GM18907 (cell line): Measurements from ENCODE around the gene RABGAP1.

Source experiments
- ATAC-seq: cut with Tn5 transposase; IDR thresholded peaks from one replicate; pipeline ENCODE4 v1.9.1; 2021; ENCODE audit warnings: mild to moderate bottlenecking, moderate library complexity; ENCODE audit not compliant: unreplicated experiment

The RABGAP1 gene

DNA sequence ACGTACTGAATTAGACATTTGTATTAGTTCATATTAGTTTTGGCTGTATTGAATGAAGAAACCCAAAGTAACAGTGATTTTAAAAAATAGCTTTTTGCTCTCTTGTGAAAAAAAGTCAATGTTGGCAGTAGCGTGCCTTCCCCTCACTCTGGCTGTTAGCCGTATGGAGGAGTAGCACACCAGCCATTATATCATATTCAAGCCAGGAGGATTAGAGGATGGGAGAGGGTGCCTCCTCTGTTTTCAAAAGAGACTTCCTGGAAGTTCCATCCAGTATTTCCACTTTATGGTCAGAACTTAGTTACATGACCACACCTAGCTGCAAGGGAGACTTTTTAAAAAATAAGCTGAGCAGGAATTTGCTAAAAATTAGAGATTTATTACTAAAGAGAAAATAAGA is 133.8 kb downstream of the RABGAP1 start:
- no peak for ATAC-seq

DNA sequence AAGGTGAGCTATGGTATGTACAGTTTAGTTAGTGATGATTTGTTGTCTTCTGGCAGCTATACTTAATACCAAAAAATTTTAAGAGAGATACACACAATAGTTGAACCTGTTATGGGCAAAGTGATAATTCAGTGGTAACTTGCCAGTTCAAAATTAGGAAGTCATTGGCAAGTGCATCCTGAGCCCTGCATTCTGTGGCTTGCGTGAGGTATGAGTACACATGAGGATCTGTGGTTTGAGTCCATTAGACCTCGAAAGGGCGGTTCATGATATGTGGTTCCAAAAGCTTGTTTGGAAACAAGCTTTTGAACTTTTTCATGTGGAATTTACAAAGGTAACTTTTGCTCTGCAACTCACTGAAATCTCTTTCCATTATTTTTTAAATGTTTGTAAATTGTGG is 139.6 kb downstream of the RABGAP1 start:
- no peak for ATAC-seq

DNA sequence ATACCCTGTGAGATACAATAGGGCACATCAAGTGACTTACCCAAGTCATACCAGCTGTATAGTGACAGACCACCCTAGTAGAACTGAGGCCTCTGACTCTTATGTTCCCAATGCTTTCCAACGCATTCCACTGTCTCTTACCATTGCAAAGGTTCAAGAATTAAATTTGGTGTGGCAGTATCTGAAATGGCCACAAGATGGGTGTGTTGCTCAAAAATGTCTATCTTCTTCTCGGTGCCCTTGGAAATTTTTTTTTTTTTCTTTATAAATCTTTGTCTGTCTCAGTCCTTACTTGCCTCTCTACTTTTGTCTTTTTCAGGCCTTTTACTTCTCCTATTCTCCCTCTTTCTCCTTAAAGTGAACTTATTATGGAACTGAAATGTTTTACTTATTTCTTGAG is 141.0 kb downstream of the RABGAP1 start:
- ATAC-seq, result no peak

DNA sequence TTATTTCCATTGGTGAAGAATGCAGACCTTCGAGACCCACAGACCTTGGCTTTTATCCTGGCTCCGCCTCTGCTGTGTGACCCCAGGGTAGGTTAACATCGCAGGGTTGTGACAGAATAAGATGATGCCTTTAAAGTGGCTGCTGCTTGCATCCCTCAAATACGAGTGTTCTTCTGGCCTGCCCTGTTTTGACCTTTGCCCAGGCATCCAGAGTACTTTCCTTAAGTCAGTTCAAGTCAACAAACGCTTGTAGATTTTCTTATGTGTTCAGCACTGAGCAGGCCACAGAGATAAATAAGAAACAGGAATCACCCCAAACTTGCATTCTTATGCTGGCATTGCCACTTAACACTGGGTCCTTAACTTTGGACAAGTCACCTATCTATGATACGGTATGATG is 142.9 kb downstream of the RABGAP1 start:
- no peak for ATAC-seq

DNA sequence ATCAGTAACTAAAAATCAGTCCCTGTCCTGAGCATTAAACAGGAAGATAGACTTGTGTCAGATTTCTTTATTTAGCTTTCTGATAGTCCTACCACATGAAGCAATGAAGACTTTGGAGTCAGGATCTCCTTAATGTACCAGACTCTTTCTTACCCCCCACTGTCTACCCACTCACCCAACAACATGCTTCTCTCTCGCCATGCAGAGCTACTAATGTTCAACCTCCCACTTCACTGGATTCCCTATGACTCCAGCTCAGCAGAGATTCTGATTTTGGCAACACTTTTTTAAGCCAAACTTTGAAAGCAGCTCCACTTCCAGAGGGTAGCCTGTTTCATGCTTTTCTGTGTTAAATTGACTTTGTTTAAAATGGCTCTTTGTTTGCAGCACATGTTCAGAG is 143.4 kb downstream of the RABGAP1 start:
- no peak for ATAC-seq

DNA sequence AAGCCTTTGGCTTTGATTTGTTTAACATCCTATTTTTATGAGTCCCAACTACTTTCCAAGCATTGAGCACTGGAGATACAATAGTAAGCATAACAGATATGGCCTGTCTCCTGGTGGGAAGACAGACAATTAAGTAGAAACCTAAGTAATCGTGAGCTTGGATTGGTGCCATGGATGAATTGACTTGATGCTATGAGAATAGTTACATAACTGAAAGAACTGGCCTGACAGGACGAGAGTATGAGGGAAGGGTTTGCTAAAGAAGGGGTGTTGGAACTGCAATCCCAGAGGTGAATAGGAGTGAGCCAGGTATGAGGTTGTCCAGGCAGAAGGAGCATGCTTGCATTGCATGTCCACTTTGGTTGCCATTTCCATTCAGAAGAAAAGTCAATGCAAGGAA is 145.1 kb downstream of the RABGAP1 start:
- no peak for ATAC-seq

DNA sequence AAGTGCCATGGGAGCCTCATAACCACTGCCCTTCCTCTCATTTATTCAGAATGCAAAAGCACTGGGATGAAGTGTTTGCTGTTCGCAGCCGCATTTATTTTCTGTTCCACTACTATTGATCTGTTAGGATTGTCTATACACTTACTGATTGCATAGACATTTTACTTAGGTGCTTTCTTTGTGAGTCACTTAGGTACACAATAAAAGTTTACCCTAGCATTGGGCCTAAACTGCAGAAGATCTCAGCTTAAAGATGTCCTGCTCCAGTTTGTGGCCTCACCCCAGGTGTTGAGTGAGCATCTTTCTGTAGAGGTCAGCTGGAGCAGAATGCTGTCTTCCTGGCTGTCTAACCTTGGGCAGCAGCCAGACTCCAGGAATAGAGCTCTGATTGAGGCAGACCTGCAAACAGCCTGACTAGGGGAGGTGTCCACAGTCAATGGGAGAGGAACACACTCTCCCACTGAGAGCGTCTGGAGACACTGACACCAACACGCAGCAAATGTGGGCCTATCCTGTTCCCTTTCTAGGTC is 146.6 kb downstream of the RABGAP1 start:
- ATAC-seq, result no peak

DNA sequence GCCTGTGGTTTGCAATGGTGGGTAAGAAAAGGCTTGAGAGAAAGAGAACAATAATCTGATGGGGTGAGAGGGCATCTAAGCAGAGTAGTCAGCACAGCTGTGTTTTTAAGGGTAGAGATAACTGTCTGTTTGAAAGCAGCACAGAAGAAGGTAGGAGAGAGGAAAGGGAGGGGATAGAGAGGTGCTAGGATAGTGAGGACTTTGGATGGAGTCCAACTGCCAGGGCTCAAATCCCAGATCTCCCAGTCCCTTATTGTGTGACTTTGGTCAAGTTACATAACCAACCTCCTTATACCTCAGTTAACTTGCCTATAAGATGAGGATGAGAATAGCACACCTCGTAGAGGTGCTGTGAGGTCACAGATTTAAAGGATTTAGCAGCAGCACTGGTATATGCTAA is 148.2 kb downstream of the RABGAP1 start:
- ATAC-seq, result no peak

DNA sequence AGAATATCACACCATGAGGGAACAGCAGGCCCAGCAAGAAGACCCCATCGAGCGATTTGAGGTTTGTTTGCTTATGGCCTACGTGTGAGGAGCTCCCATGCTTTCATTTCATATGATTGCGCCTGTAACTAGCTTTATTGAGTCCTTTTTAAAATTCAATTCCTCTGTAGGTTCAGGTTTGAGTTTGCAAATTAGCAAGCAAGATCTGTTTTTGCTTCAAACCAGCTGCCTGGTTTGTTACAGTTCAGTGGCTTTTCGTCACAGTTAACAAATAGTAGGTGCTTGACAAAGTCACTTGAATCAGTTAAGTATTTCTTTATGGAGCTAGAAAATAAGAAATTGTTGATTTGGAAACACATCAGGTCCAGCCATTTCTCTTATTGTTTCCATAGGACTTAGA is 149.0 kb downstream of the RABGAP1 start:
- no peak for ATAC-seq

DNA sequence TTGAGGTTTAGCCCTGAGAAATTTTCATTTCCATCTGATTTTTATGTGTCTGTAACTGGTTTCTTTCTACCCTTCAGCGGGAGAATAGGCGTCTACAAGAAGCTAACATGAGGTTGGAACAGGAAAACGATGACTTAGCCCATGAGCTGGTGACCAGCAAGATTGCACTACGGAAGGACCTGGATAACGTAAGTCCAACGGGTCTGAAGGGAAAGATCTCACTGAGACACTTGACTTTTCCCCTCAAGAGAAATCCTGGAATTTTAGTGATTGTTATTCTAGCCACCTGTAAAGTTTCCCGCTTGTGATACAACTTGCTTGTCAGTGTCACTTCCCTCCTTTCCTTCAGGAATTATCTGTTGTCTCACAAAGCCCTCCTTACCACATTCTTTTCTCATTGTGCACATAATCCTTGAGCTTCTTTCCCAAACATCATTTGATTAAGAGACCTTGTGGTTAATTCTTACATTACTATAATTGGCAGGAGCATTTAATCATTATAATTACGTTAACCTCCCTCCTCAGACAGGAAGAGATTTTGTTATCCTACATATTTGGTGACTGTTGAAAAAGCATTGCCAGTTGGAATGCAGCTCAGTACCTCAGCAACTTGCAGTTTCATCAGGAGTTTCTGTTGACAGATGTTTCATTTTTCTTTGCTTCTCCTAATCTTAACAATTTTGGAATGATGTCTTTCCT is 149.5 kb downstream of the RABGAP1 start:
- ATAC-seq, result no peak

DNA sequence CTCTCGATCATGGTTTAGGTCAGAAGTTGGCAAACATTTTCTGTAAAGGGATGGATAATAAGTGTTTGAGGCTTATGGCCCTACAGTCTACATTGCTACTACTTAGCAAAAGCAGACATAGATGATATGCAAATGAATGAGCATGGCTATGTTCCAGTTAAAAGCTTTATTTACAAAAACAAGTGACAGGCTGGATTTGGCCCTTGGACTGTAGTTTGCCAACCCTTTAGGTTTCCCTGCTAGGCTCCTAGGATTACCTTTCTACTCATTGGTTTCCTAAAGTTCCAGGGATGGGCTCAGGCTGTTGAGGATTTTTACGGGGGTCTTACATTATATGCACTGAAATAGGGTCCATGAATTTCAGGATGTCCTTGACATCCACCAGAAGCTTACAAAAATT is 150.1 kb downstream of the RABGAP1 start:
- no peak for ATAC-seq

DNA sequence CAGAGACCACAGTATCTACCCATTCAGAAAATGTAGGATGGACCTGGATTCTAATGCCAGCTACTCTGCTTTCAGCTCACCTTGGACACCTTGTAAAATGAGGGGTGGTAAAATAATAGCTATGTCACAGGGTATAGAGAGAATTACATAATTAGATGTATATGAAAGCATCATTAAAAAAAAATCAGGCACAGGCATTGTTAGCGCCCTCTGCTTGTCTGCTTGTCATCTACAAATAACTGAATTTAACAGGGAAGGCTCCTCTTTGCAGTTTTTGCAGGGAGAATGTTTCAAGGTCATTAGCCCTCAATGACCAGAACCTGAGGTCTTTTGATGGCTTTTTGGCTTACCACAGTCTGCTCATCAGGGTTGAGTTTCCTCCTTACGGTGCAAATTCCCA is 150.6 kb downstream of the RABGAP1 start:
- no peak for ATAC-seq

DNA sequence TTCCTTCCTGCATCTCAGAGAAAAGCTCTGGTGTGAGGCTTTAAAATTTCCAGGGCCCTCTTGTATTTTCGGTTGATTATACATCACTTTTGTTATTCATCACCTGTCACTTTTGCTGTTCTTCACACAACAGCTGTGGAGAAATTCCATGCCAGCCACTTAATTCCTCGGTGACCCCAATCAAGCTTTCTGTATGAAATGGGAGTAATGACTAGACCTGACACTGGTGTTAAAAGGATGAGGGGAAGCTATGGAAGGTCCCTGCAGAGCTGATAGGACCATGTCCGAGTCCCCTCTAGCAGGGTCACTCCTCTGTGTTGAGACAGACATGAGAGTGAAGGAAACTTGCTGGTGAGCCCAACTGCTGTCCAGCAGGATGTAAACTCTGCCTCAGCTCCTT is 152.3 kb downstream of the RABGAP1 start:
- ATAC-seq, result no peak

DNA sequence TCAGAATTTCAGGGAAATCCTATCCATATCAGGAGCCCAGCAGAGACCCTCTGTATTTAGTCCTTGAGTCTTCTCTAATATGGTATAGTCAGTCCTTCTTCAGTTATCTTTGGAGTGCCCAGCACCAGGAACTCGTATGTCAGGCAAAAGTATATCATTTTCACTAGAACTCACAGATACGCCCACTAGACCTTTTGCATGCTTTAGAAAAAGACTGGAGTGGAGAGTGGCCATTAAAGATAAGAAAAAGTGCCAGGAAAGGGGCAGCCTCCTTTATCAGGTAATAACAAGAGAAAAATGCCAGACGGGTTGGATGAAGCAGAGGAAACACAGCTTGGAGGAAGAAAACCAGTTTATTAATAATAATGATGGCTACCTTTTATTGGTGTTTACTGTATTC is 156.2 kb downstream of the RABGAP1 start:
- ATAC-seq, result no peak

DNA sequence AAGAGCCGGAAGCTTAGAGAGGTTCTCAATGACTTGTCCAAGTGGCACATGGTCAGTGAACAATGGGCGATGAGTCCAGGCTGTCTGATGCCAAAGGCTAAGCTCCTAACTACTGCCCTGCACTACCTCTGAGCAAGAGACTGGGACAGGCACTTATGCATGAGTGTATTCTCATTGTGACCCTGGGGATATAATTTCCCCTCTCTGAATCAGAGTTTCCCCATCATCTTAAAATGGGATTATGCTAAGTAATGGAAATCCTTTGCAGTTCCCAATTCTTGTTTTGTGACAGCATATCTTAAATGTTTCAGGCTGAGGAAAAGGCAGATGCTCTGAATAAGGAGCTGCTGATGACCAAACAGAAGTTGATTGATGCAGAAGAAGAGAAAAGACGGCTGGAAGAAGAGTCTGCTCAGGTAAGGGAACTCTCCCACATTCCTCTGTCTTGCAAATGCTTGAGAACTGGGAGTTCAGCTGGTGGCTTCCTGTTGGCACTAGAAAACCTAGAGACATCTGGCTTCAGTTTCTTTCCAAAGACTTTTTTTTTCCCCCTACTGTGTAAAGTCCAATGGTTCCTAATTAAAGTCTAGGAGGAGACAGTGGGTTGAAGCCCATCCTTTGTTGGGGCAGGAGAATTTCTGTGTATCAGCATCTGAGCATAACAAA is 156.7 kb downstream of the RABGAP1 start:
- no peak for ATAC-seq

DNA sequence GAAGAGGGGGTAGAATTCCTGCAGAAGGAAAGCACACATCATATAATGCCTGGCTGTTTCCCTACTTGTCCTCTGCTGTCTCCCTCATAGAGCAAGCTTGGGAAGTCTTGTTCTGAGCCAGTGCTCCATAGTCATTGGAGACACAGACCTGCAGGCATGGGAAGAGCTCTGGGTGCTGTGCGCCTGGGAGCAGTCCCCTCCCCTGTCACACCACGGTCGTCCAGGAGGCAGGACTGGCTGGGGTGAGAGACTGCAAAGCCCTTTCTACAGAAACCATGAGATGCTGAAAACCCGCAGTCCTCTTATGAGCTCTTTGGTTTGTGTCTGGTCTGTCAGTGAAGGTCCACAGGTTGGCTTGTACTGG is 157.3 kb downstream of the RABGAP1 start:
- no peak for ATAC-seq

DNA sequence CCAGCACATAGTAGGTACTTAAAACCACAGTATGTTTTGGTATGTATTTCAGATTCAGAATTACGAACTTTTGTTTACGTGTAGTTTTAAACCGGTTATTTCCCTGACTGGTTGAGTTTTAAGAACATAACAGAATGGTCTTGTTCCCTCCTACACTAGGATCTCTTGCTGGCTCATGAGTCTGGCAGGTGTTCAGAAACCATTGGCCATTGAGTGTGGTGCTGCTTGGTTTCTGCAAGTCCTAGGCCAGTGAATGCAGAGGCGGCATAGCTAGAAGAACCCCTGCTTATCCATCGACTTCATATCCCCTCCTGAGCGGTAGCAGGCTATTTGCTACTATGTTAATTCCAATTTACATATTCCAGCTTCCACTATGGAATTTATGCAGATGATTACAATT is 158.2 kb downstream of the RABGAP1 start:
- ATAC-seq, result no peak

DNA sequence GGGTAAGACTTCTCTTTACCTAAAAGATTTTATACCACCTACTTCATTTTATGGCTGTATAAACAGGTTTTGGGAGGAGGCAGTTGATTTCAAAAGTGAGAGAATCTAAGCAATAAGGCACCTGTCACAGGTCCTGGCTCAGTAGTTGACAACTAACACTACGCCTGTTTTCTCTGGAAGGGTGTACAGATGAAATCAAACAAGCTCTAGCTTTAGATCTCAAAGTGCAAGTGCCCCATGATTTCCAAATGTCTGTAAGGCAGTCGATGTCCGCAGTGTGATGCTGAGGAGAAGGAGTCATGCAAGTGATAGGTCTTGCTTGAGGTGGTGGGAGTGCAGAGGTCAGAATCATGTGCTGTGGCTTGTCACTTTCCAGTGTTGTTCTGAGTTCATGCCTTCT is 158.7 kb downstream of the RABGAP1 start:
- no peak for ATAC-seq

DNA sequence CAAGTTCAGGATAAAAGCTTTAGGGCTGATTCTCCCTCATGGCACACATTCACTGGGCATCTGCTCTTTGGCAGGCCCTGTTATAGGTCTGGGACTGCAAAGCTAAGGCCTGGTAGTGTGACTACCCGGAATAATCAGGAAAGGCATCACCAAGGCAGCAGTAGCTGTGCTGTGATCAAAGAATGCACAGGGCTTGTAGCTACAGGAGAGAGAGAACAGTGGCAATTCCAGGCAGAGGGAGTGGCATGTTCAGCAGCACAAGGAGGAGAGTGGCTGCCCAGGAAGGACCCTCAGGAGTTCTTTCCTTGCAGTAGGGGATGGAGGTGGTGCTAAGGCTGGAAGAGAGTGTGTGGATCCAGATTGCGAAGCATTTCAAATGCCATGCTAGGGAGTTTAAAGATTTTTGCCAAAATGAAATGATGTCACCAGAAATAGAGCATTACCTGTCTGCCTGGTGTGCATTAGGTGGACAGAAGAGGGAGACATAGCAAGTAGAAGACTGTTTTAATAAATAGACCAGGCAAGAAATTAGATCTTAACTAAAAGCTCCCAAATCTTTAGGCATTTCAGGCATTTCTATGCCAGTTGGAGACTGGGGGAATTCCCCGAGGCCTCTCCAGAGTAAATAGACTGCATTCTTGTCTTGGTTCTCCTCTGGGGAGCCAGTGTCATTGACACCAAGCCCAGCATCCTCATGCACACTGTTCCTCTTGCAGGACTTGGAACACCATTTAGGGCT is 161.7 kb downstream of the RABGAP1 start:
- ATAC-seq, result no peak

DNA sequence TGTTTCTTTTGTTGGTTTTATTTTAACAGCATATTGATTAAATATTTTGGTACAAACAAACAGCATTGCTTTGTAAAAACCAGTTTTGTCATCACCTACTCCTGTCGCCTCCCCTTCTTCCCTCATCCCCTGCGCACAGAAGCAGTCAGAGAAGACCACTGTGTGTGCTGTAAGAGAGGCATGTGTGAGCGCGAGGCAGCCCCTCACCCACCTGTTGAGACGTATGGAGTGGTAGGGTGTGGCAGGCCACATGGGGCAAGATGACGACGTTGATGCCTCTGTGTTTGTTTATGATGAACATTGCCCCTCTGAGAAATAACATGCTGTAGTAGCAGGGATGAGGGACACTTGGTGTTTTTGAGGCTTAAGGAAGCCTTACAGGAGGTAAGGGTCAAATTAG is 164.0 kb downstream of the RABGAP1 start:
- ATAC-seq, result no peak

DNA sequence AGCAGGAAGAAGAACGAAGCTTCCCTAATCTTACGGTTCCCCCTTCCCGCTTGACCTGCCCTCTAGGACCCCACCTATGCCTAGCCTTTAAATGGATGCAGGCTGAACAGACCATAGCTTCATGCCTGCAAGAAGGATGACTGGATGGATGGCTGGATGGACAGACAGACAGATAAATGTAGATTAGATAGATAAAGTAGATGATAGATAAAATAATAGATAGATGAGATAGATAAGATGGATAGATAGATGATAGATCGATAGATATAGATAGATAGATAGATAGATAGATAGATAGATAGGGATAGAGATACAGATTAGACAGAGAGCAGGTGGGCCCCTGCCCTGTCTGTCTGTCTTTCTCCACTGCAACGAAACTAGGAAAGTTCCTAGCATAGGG is 164.7 kb downstream of the RABGAP1 start:
- ATAC-seq, result no peak

DNA sequence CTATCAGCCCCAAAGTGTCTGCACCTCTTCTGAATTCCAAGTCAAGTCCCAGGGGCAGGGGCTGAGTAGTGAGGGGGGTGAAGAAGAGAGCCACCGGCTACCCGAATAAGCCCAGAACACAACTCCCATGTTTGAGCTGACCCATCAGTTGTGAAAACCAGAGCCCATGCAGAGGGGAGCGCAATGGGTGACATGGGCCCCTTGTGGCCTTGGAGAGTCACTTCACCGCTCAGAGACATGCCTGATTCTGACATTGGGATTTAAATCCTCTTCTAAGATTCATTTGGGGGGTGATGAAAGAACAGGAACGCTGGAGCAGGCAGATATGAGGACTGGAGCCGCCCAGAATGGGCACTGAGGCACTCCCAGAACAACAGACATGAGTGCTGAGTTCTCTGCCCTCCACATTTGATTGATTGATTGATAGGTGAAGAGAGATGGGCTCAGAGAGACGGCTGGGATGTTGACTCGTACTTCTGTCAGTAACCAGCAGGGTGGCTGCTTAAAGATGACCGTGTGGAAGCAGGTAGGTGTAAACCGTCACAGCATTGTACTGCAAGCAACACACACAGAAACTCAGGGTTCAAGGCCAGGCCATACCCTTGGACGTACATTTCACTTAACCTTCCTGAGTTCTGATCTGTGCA is 166.9 kb downstream of the RABGAP1 start:
- ATAC-seq, result no peak
